GM12878 (cell line): ENCODE measurements around the gene RTL9. TPM values are rescaled to one million over a fixed set of nuclear protein-coding genes. Genes with fewer than 3 reads are reported as not detected.

Experiments
- ATAC-seq: fragments of 200-7000 bp; cut with Tn5 transposase; 3 replicates; pipeline ENCODE4 v1.9.1; 2020; ENCODE audit warnings: mild to moderate bottlenecking, moderate library complexity
- BruUV-seq: library from RNA; stranded (reverse); fragments of 400-500 nt; replicated peaks from 2 replicates; lab custom pipeline; 2021; lab: Mats Ljungman, UMichigan
- CTCF ChIA-PET: fragments of 300-600 bp; sonication (Branson Sonifier 250); formaldehyde crosslinking; extraction: SDS; loops from one replicate; lab custom pipeline; 2021; ENCODE audit warnings: inconsistent platforms; lab: Yijun Ruan, JAX
- POLR2A ChIA-PET: fragments of 350-600 bp; formaldehyde crosslinking; extraction: SDS; loops from one replicate; lab custom pipeline; 2021; ENCODE audit warnings: inconsistent platforms; lab: Charles Lee
- RAD21 ChIA-PET: fragments of 300-600 bp; sonication (Branson Sonifier 250); formaldehyde crosslinking; loops from one replicate; lab custom pipeline; 2023; ENCODE audit warnings: antibody characterized with exemption; ENCODE audit not compliant: unreplicated experiment; lab: Charles Lee
- SMC1A ChIA-PET: fragments of 300-600 bp; sonication (Branson Sonifier 250); formaldehyde crosslinking; loops from one replicate; lab custom pipeline; 2023; ENCODE audit not compliant: unreplicated experiment, uncharacterized antibody; lab: Charles Lee
- DNase-seq: peaks from one replicate; pipeline ENCODE4 v3.0.0-alpha.2; 2011; ENCODE audit warnings: low read depth, low spot score
- FAIRE-seq: peaks from 3 replicates; lab custom pipeline; 2011; peaks lifted over from hg19 to GRCh38; lab: Jason Lieb, UNC
- H2AFZ ChIP-seq: 2 replicates; pipeline ENCODE4 v1.6.0; 2011; ENCODE audit warnings: low read depth, low read length, control low read depth; ENCODE audit not compliant: control insufficient read depth
- H3K27ac ChIP-seq: 2 replicates; pipeline ENCODE4 v1.5.1; 2011; ENCODE audit warnings: control low read depth; ENCODE audit not compliant: control insufficient read depth, insufficient read depth
- H3K27me3 ChIP-seq, 2 experiments: replicated peaks in 1 of 2; 2 replicates each; pipeline versions ENCODE4 v1.6.0 to v1.6.1; 2011; ENCODE audit warnings: low read length in 1 of 2; ENCODE audit not compliant: control insufficient read depth in 2 of 2, insufficient read depth in 2 of 2
- H3K36me3 ChIP-seq, 2 experiments: 2 replicates each; pipeline ENCODE4 v1.5.1; 2011; ENCODE audit warnings: low read length in 1 of 2; ENCODE audit not compliant: control insufficient read depth in 2 of 2, insufficient read depth in 2 of 2
- H3K4me1 ChIP-seq: 2 replicates; pipeline ENCODE4 v1.6.1; 2011; ENCODE audit warnings: mild to moderate bottlenecking, low read length, moderate library complexity, mixed read lengths; ENCODE audit not compliant: control insufficient read depth, insufficient read depth
- H3K4me2 ChIP-seq: 2 replicates; pipeline ENCODE4 v1.6.0; 2011; ENCODE audit warnings: control low read depth; ENCODE audit not compliant: control insufficient read depth, insufficient read depth
- H3K4me3 ChIP-seq: fragments of 200-600 bp; sonication (generic); 2 replicates; pipeline ENCODE4 v1.5.1; 2016
- H3K79me2 ChIP-seq: 2 replicates; pipeline ENCODE4 v1.6.0; 2011; ENCODE audit warnings: low read length; ENCODE audit not compliant: control insufficient read depth, insufficient read depth
- H3K9ac ChIP-seq: 2 replicates; pipeline ENCODE4 v1.8.0; 2011; ENCODE audit warnings: low read length, control low read depth, mixed read lengths; ENCODE audit not compliant: control insufficient read depth, insufficient read depth
- H3K9me3 ChIP-seq: replicated peaks from 3 replicates; pipeline ENCODE4 v1.5.1; 2011; ENCODE audit warnings: mild to moderate bottlenecking, low read length; ENCODE audit not compliant: control insufficient read depth, insufficient read depth
- H4K20me1 ChIP-seq: 2 replicates; pipeline ENCODE4 v1.6.0; 2011; ENCODE audit not compliant: control insufficient read depth, insufficient read depth
- CEBPZ ChIP-seq: fragments of 150-350 bp; IDR thresholded peaks from 2 replicates; pipeline ENCODE4 v1.6.1; 2016; ENCODE audit warnings: low read depth, low read length
- ESRRA ChIP-seq: IDR thresholded peaks from 2 replicates; pipeline ENCODE4 v1.6.1; 2012; ENCODE audit warnings: mild to moderate bottlenecking, low read length, improper control_type of control experiment
- GATAD2B ChIP-seq: fragments of 450-650 bp; conservative IDR thresholded peaks from 2 replicates; pipeline ENCODE4 v1.6.1; 2017; ENCODE audit warnings: low read depth, mild to moderate bottlenecking, moderate library complexity
- MLLT1 ChIP-seq: fragments of 450-650 bp; IDR thresholded peaks from 2 replicates; pipeline ENCODE4 v1.6.1; 2016; ENCODE audit warnings: mild to moderate bottlenecking
- NFIC ChIP-seq: IDR thresholded peaks from 2 replicates; pipeline ENCODE4 v1.6.1; 2012; ENCODE audit warnings: low read depth, mild to moderate bottlenecking, inconsistent platforms, low read length, moderate library complexity
- TAF1 ChIP-seq: IDR thresholded peaks from 2 replicates; pipeline ENCODE4 v1.6.1; 2011; ENCODE audit warnings: mild to moderate bottlenecking, low read depth, low read length, borderline replicate concordance
- YY1 ChIP-seq: IDR thresholded peaks from 2 replicates; pipeline ENCODE4 v1.6.1; 2011; ENCODE audit warnings: low read depth, mild to moderate bottlenecking, low read length
- ZNF207 ChIP-seq: fragments of 450-650 bp; IDR thresholded peaks from 2 replicates; pipeline ENCODE4 v1.6.1; 2014; ENCODE audit warnings: antibody characterized with exemption, mild to moderate bottlenecking, borderline replicate concordance
- WGBS: methylation state at CpG from one replicate; pipeline ENCODE4 v1.1.6; 2016; ENCODE audit warnings: low lambda C conversion rate; ENCODE audit not compliant: insufficient replicate concordance, insufficient coverage; ENCODE audit errors: missing lambda C conversion rate; 5-methylcytosine and 5-hydroxymethylcytosine counted together
- in situ Hi-C: fragments of 300-500 bp; cut with MboI; formaldehyde crosslinking; loops from 9 replicates; pipeline ENCODE4 v1.14.3; 2018; ENCODE audit warnings: mixed read lengths
- intact Hi-C: fragments of 100-400 bp; cut with micrococcal nuclease; formaldehyde crosslinking; loops from one replicate; pipeline ENCODE4 v1.14.2; 2022; ENCODE audit not compliant: unreplicated experiment
- polyA plus RNA-seq, 11 experiments: library from polyadenylated mRNA; depleted of rRNA in 4 of 11; unstranded in 6 of 11; stranded (reverse) in 5 of 11; fragments of >200 nt; fragmentation: Nextera tagmentation in 4 of 11; fragmentation: Illumina TruSeq in 1 of 11; extraction: Ambion mirVana in 4 of 11; extraction: Trizol in 1 of 11; gene quantifications; 1 replicate in 1 of 11; 2 replicates in 10 of 11; pipeline versions ENCODE4 v1.2.1 to v1.2.3, GENCODE V29; 2011 to 2016; ENCODE audit warnings: inconsistent platforms in 2 of 11, missing spikeins in 2 of 11, low read depth in 1 of 11
- total RNA-seq, 4 experiments: library from RNA; depleted of rRNA in 3 of 4; stranded (reverse); fragments of >200 nt in 3 of 4; fragmentation: Illumina TruSeq in 1 of 4; extraction: Trizol in 1 of 4; gene quantifications; 2 replicates each; pipeline versions ENCODE4 v1.2.1 to v1.2.3, GENCODE V29; 2013 to 2021

RTL9 gene
- total and polyA plus RNA-seq, 10 of the 15 experiments (the other 5 are each of a cell fraction or from before 2014, with no cell fraction given) = 0.05 to 1.2 (median 0.17) TPM

- Histone ChIP-seq H3K9me3 (no peaks in the 10 kb centered on the region), H3K4me2 (no peak overlapping the region), H3K27ac (peak overlapping the region; percentile 70), H3K27me3 (no peaks in the 10 kb centered on the region), H3K4me3 (peak overlapping the region; percentile 79), H2AFZ (peak overlapping the region; percentile 8; the same call in 1 of the 2 replicates), H3K4me1 (no peaks in the 10 kb centered on the region; the same call in 1 of the 2 replicates), H3K79me2 (peaks cover 53% of the 10 kb centered on the region), H3K36me3 (no peaks in the 10 kb centered on the region)
- RAD21 ChIA-PET = interaction anchor here (1.0 to 3.0 kb wide), 5 partner anchors 39 to 159 kb away, joined by 3 to 8 read pairs (median 3); no protein-coding TSS in a partner anchor
- 23% methylated on average over 29 of the region's 40 CpGs for WGBS
- FAIRE-seq (no peak), ATAC-seq (peak; percentile 48)
- TF ChIP-seq MLLT1 = 0 out of 2 replicates have a peak, but pooled peaks have one; percentile 12
- no peak for TF ChIP-seq TAF1
- 0 out of 2 replicates have a peak, but pooled peaks have one; percentile 10 for TF ChIP-seq YY1
- TF ChIP-seq CEBPZ = no peak
- TF ChIP-seq ZNF207 = no peak
- no peak for TF ChIP-seq GATAD2B
- no peak for TF ChIP-seq NFIC
- no peak for TF ChIP-seq ESRRA
- TF ChIP-seq, all 136 proteins: peak for 2
- in situ Hi-C loops (no loop called here), intact Hi-C loops (loop anchor here (5.0 kb wide), 1 partner anchor 95 kb away; no protein-coding TSS in a partner anchor)
- ChIA-PET POLR2A (interaction anchor here (0.8 to 1.5 kb wide), 3 partner anchors 18 to 311 kb away, joined by 3 to 7 read pairs (median 4); no protein-coding TSS in a partner anchor), CTCF (interaction anchor here (0.6 to 1.4 kb wide), 4 partner anchors 62 to 487 kb away, joined by 3 read pairs; no protein-coding TSS in a partner anchor), SMC1A (interaction anchor here (0.9 to 2.3 kb wide), 6 partner anchors 18 to 158 kb away, joined by 4 to 11 read pairs (median 5); no protein-coding TSS in a partner anchor)
- DNase-seq = no peak
- Histone ChIP-seq H3K9ac (peak overlapping the region; percentile 75), H4K20me1 (no peaks in the 10 kb centered on the region)
- BruUV-seq = no TSS peak
These were observed 41.4 kb upstream of the RTL9 start for GRCh38 chrX:110317061-110317819.
